Lower lobe of right lung (tissue), 2 donors: ENCODE results near the gene IL1B. TPM values are rescaled to one million over a fixed set of nuclear protein-coding genes. Genes with fewer than 3 reads are reported as not detected.
A peak's percentile ranks its signal among the peaks of the same experiment; 100 is the strongest.

ENCODE experiments used
- ATAC-seq, 2 donors: fragments of 200-7000 bp; cut with Tn5 transposase; one replicate each; pipeline ENCODE4 v1.9.1; 2020 to 2022; ENCODE audit warnings: mild to moderate bottlenecking in 2 of 2, moderate library complexity in 2 of 2
- DNase-seq: peaks from one replicate; pipeline ENCODE4 v3.0.0-alpha.2; 2020
- H3K27ac ChIP-seq: fragments of 200-600 bp; one replicate; pipeline ENCODE4 v1.8.0; 2022
- H3K27me3 ChIP-seq: fragments of 200-600 bp; one replicate; pipeline ENCODE4 v1.8.0; 2022; ENCODE audit warnings: low read depth
- H3K36me3 ChIP-seq: fragments of 200-600 bp; one replicate; pipeline ENCODE4 v1.8.0; 2022; ENCODE audit warnings: mild to moderate bottlenecking
- H3K4me1 ChIP-seq: fragments of 200-600 bp; one replicate; pipeline ENCODE4 v1.8.0; 2022
- H3K4me3 ChIP-seq: fragments of 200-600 bp; one replicate; pipeline ENCODE4 v1.8.0; 2022; ENCODE audit warnings: mild to moderate bottlenecking
- H3K9me3 ChIP-seq: fragments of 200-600 bp; one replicate; pipeline ENCODE4 v1.8.0; 2022
- intact Hi-C: fragments of 100-400 bp; cut with DNase I; formaldehyde crosslinking; loops from one replicate; pipeline ENCODE4 v1.11.0; 2022
- total RNA-seq: library from RNA; stranded (reverse); fragmentation: NEBNext Ultra II Directional; extraction: Animal tissue kit (Norgen Biotek cat#: 25700); gene quantifications from one replicate; pipeline ENCODE4 v1.2.1, GENCODE V29; 2021
- TF ChIP-seq, protein P1 (sequence below): fragments of 200-600 bp; IDR thresholded peaks from one replicate; pipeline ENCODE4 v1.8.0; 2022; ENCODE audit warnings: antibody characterized with exemption, mild to moderate bottlenecking
- donor health status: DM: no; HTN: yes; CAD: no; lungs with severe emphysema.

Gene IL1B
- total RNA-seq, 1 donor from 2014 or later = 17.5 TPM

DNA sequence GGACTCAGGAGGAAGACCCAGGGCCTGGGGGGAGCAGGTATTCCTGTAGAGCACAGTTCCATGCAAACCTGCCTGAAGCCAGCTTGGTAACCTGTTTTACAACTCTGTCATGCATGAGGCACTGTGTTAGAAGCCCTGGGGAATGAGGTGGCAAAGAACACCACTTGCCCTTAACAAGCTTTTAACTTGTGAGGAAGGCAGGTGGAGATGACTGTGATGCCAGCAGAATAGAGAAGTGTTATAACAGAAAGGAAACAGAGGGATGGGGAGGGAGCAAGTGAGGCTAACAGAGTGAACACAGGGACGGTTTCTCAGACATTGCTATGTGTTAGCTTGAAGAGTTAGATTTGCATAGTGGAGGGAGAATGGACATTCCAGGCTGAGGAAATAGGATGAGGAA lies 40.8 kb downstream of the IL1B start:
- Histone ChIP-seq H3K27ac (no peak overlapping the region), H3K9me3 (no peaks in the 10 kb centered on the region), H3K4me1 (peaks cover 15% of the 10 kb centered on the region), H3K27me3 (no peaks in the 10 kb centered on the region), H3K36me3 (no peaks in the 10 kb centered on the region), H3K4me3 (no peak overlapping the region)
- TF ChIP-seq, protein P1, sequence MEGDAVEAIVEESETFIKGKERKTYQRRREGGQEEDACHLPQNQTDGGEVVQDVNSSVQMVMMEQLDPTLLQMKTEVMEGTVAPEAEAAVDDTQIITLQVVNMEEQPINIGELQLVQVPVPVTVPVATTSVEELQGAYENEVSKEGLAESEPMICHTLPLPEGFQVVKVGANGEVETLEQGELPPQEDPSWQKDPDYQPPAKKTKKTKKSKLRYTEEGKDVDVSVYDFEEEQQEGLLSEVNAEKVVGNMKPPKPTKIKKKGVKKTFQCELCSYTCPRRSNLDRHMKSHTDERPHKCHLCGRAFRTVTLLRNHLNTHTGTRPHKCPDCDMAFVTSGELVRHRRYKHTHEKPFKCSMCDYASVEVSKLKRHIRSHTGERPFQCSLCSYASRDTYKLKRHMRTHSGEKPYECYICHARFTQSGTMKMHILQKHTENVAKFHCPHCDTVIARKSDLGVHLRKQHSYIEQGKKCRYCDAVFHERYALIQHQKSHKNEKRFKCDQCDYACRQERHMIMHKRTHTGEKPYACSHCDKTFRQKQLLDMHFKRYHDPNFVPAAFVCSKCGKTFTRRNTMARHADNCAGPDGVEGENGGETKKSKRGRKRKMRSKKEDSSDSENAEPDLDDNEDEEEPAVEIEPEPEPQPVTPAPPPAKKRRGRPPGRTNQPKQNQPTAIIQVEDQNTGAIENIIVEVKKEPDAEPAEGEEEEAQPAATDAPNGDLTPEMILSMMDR = no peak
- no peak for DNase-seq
- intact Hi-C loops = no loop called here
- ATAC-seq = no peak

DNA sequence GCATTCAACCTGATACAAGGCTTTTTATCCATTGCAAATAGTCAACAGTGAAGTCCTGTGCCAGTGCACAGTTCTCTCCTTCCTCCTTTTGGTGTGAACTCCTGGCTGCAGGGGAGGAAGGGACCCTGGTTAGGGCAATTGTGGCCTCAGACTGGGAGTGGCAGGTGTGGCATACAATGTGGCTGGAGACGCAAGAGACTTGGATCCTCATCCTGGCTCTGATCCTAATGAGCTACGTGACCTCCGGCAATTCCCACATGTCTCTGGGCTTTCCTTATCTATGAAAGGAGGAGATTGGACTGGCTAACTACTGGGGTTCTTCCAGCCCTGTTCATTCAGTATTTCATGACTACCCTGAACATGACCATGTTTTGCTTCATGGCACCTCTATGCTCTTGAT lies 41.7 kb downstream of the IL1B start:
- ATAC-seq (no peak), DNase-seq (no peak)
- no peak overlapping the region for H3K4me3 ChIP-seq
- no peaks in the 10 kb centered on the region for H3K27me3 ChIP-seq
- no peaks in the 10 kb centered on the region for H3K9me3 ChIP-seq
- H3K4me1 ChIP-seq = peaks cover 15% of the 10 kb centered on the region
- TF ChIP-seq, protein P1 = no peak
- no peaks in the 10 kb centered on the region for H3K36me3 ChIP-seq
- no peak overlapping the region for H3K27ac ChIP-seq
- intact Hi-C loops = no loop called here

DNA sequence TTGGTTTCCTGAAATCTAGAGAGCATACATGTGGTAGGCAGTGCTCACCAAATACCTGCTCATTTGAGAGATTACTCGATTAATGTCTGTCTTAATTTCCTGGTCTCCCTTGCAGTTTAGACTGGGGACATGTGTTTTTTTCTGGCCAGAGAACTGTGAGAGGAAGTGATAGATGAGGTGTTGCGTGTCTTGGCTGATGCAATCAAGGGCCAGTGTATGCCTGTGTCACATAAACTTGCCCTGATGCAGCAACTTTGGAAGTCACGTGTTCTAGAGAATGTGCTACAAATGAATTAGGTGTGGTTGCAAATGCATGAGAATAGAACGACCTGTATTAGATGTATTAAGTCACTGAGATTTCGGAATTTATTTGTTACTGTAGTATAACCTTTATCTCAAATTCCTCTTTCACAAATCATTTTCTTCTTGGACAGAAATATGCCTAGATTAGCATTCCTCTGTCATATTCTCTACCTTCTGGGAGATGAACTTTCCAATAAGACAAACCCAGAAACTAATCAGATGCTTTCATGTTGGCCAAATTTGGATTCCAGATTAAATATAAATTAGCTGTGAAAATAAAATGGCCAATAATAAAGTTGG lies 42.3 kb downstream of the IL1B start:
- peak; percentile 74 for DNase-seq

DNA sequence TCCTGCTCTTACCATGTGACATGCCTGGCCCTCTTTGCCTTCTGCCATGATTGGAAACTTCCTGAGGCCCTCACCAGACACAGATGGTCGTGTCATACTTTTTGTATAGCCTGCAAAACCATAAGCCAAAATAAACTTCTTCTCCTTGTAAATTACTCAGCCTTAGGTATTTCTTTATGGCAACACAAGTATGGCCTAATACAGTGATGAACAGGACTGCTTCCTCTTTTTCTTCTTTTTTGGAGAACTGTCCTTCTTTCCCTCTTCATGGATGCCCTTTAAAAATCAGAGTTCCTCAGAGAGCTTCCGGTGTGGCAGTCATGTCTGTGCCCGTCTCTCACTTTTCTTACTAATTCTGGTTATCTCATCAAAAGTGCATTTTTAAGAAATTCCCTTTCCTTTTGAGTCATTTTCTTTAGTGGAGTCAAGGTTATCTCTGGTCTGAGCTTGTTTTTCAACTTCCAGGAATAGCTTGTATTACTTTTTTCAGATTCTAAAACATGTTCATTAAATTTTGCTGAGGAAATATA lies 43.1 kb downstream of the IL1B start:
- intact Hi-C loops = no loop called here
- Histone ChIP-seq H3K27ac (peak overlapping the region; percentile 38), H3K4me1 (peaks cover 15% of the 10 kb centered on the region), H3K27me3 (no peaks in the 10 kb centered on the region), H3K9me3 (no peaks in the 10 kb centered on the region), H3K36me3 (no peaks in the 10 kb centered on the region), H3K4me3 (no peak overlapping the region)
- TF ChIP-seq, protein P1 = no peak
- ATAC-seq (peak; percentile 54 to 68), DNase-seq (no peak)

More for the DNA sequence above, 42.3 kb downstream of the IL1B start:
- Histone ChIP-seq H3K9me3 (no peaks in the 10 kb centered on the region), H3K27ac (peak overlapping the region; percentile 38), H3K27me3 (no peaks in the 10 kb centered on the region), H3K36me3 (no peaks in the 10 kb centered on the region), H3K4me1 (peaks cover 15% of the 10 kb centered on the region), H3K4me3 (no peak overlapping the region)
- TF ChIP-seq, protein P1 = no peak
- intact Hi-C loops = no loop called here
- ATAC-seq = peak; percentile 85 to 86

DNA sequence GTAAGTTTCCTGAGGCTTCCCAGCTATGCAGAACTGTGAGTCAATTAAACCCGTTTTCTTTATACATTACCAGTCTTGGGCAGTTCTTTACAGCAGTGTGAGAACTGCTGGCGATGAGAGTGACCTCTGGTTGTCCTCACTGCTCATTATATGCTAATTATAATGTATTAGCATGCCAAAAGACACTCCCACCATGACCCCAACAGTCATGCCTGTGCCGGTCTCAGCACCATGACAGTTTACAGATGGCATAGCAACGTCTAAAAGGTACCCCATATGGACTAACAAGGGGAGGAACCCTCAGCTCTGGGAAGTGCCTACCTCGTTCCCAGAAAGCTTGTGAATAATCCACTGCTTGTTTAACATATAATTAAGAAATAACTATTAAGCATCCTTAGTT lies 44.2 kb downstream of the IL1B start:
- intact Hi-C loops = no loop called here
- peaks cover 15% of the 10 kb centered on the region for H3K4me1 ChIP-seq
- H3K4me3 ChIP-seq = no peak overlapping the region
- no peaks in the 10 kb centered on the region for H3K27me3 ChIP-seq
- no peaks in the 10 kb centered on the region for H3K36me3 ChIP-seq
- H3K9me3 ChIP-seq = no peaks in the 10 kb centered on the region
- ATAC-seq (no peak), DNase-seq (no peak)
- TF ChIP-seq, protein P1 = no peak
- H3K27ac ChIP-seq = no peak overlapping the region
